Adrenal gland (tissue), 12 donors: Measurements from ENCODE around the gene COX6B1. TPM values are rescaled to one million over a fixed set of nuclear protein-coding genes. Genes with fewer than 3 reads are reported as not detected.

Source experiments
- DNase-seq, 7 donors: peaks; one replicate each; pipeline ENCODE4 v3.0.0-alpha.2; 2019 to 2020
- H3K27ac ChIP-seq, 5 donors: fragments of 200-600 bp; sonication (generic) in 4 of 5; 1 replicate in 3 of 5; 2 replicates in 2 of 5; pipeline versions ENCODE4 v1.5.1 to v1.8.0; 2016 to 2020; ENCODE audit warnings: mild to moderate bottlenecking in 1 of 5
- H3K27me3 ChIP-seq: fragments of 200-600 bp; 2 replicates; pipeline ENCODE4 v1.8.0; 2021
- H3K36me3 ChIP-seq, 2 donors: fragments of 200-600 bp; replicated peaks in 1 of 2; 1 replicate in 1 of 2; 2 replicates in 1 of 2; pipeline versions ENCODE4 v1.5.1 to v1.8.0; 2018 to 2022
- H3K4me1 ChIP-seq, 2 donors: fragments of 200-600 bp; replicated peaks in 1 of 2; 1 replicate in 1 of 2; 2 replicates in 1 of 2; pipeline versions ENCODE4 v1.5.1 to v1.8.0; 2018 to 2021
- H3K4me3 ChIP-seq, 4 donors: fragments of 200-600 bp; sonication (generic) in 3 of 4; one replicate each; pipeline ENCODE4 v1.5.1; 2016 to 2018
- H3K9me3 ChIP-seq, 3 donors: fragments of 200-600 bp; sonication (generic) in 1 of 3; replicated peaks in 1 of 3; 1 replicate in 2 of 3; 2 replicates in 1 of 3; pipeline versions ENCODE4 v1.5.1 to v1.8.0; 2016 to 2021
- CTCF ChIP-seq, 6 experiments: fragments of 450-650 bp in 4 of 6; fragments of 200-600 bp in 2 of 6; sonication (generic) in 1 of 6; IDR thresholded peaks; 1 replicate in 5 of 6; 2 replicates in 1 of 6; pipeline versions ENCODE4 v1.5.1 to v1.8.0; 2016 to 2021; ENCODE audit warnings: antibody characterized with exemption in 6 of 6, mild to moderate bottlenecking in 2 of 6, moderate library complexity in 1 of 6
- POLR2A ChIP-seq, 2 donors: fragments of 450-650 bp; IDR thresholded peaks; one replicate each; pipeline ENCODE4 v1.6.1; 2017; ENCODE audit warnings: antibody characterized with exemption in 2 of 2, mild to moderate bottlenecking in 2 of 2, moderate library complexity in 1 of 2
- WGBS, 4 donors: extraction: QIAGEN DNeasy Blood & Tissue Kit in 2 of 4; methylation state at CpG; one replicate each; pipeline versions ENCODE4 v1.1.5 to v1.1.7; 2013 to 2017; 5-methylcytosine and 5-hydroxymethylcytosine counted together
- intact Hi-C, 2 donors: fragments of 100-400 bp; cut with DNase I; formaldehyde crosslinking; loops; one replicate each; pipeline versions ENCODE4 v1.14.1 to v1.15.0; 2022 to 2023
- polyA plus RNA-seq, 3 donors: library from polyadenylated mRNA; stranded (reverse); fragments of 200-250 nt in 2 of 3; fragments of 350-450 nt in 1 of 3; fragmentation: Illumina TruSeq in 1 of 3; extraction: RNeasy Lipid Tissue Mini Kit (QIAGEN cat#74804) in 1 of 3; gene quantifications; one replicate each; pipeline ENCODE4 v1.2.3, GENCODE V29; 2013 to 2014
- total RNA-seq, 9 donors: library from RNA; depleted of rRNA in 4 of 9; stranded (reverse); fragments of >200 nt in 4 of 9; fragments of 120-200 nt in 1 of 9; fragmentation: NEBNext Ultra II Directional in 1 of 9; extraction: Animal tissue kit (Norgen Biotek cat#: 25700) in 1 of 9; gene quantifications; one replicate each; pipeline versions ENCODE4 v1.1.0 to v1.2.4, GENCODE V29; 2013 to 2023
- donor health status: healthy with polysubstance abuse.
- donor health status: Bipolar disorder and iron deficiency.
- donor health status: DM: yes; HTN: yes; CAD: no.
- donor health status: DM: no; HTN: no; CAD: no.
- donor health status: DM: no; HTN: no; CAD: no.
- donor health status: DM: yes; HTN: yes; CAD: no.

Gene COX6B1
- total and polyA plus RNA-seq, 12 donors, result 289 to 1,985 (median 530) TPM

DNA sequence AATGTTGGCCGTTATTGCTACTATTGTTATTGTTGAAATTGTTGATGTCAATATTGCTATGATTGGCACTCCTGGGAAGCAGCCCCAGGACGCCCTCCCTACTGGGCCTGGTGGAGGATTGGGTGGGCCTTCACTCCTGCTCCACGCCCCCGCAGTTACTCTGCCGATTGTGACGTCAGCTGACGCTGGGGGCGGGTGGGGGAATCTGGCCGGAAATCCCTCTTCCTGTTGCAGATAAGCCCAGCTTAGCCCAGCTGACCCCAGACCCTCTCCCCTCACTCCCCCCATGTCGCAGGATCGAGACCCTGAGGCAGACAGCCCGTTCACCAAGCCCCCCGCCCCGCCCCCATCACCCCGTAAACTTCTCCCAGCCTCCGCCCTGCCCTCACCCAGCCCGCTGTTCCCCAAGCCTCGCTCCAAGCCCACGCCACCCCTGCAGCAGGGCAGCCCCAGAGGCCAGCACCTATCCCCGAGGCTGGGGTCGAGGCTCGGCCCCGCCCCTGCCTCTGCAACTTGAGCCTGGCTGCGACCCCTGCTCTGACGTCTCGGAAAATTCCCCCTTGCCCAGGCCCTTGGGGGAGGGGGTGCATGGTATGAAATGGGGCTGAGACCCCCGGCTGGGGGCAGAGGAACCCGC is 6.5 kb upstream of the COX6B1 start, which contains the start of gene ETV2:
Gene ETV2 (plus strand): TSS at position 231 of the 637 bp plus-strand sequence. CDS start 716 bp downstream, outside the sequence.
- Histone ChIP-seq H3K4me3 (no peak within 1 kb of the TSS), H3K27me3 (no peaks in the 10 kb centered on the region), H3K4me1 (peaks cover 0 to 10% of the 10 kb centered on the region in 2 donors), H3K9me3 (no peaks in the 10 kb centered on the region), H3K27ac (peak within 1 kb of the TSS in 1 of 5 donors; percentile 56), H3K36me3 (peaks cover 0 to 18% of the 10 kb centered on the region in 2 donors)
- no peak for TF ChIP-seq POLR2A (IDR thresholded peaks at IDR 0.05)
- no peak for TF ChIP-seq CTCF (IDR thresholded peaks at IDR 0.05)
- DNase-seq, result peak in 3 of 7 donors; percentile 36 to 69 (median 50)
- 22 to 34% (median 27%) methylated on average over 3 to 28 of the region's 28 CpGs for WGBS, 4 donors
- intact Hi-C loops, result no loop called here

- Histone ChIP-seq H3K36me3 (peaks cover 0 to 11% of the 10 kb centered on the region in 2 donors), H3K27ac (peak overlapping the region in 1 of 5 donors; percentile 7), H3K4me1 (peaks cover under 1 to 10% of the 10 kb centered on the region in 2 donors), H3K9me3 (no peaks in the 10 kb centered on the region), H3K4me3 (no peak overlapping the region), H3K27me3 (no peaks in the 10 kb centered on the region)
- WGBS, 4 donors, result 81 to 84% (median 82%) methylated on average over 9 to 10 of the region's 10 CpGs
- intact Hi-C loops, result no loop called here
- TF ChIP-seq CTCF (IDR thresholded peaks at IDR 0.05) (no peak), POLR2A (IDR thresholded peaks at IDR 0.05) (no peak)
- no peak for DNase-seq
These were observed 5.8 kb upstream of the COX6B1 start for GRCh38 chr19:35642312-35642711.

DNA sequence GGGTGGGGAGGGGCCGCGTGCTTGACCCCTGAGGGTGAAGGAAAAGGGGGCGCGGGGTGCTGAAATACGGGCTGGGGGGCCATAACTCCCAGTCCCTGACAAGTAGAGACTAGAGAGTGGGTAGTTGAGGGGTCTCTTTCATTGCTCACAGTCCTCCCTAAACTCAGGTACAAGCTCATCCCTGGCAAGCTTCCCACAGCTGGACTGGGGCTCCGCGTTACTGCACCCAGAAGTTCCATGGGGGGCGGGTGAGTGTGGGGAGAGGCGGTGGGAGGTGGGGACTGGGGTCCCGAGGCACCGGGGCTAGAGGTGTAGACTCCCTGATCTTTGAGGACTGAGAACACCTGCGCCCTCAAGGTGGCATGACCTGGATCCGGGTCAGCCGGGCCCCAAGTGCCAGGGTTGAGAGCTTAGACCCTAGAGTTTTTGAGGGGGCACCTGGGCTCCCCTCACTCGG is 5.3 kb upstream of the COX6B1 start:
- Histone ChIP-seq H3K27me3 (no peaks in the 10 kb centered on the region), H3K36me3 (peaks cover 0 to 6% of the 10 kb centered on the region in 2 donors), H3K27ac (peak overlapping the region in 4 of 5 donors; percentile 73 to 92 (median 81)), H3K9me3 (no peaks in the 10 kb centered on the region), H3K4me1 (peaks cover 6 to 13% of the 10 kb centered on the region in 2 donors), H3K4me3 (peak overlapping the region in 2 of 4 donors; percentile 55 to 58)
- TF ChIP-seq POLR2A (IDR thresholded peaks at IDR 0.05), result no peak
- TF ChIP-seq CTCF (IDR thresholded peaks at IDR 0.05), result no peak
- intact Hi-C loops, result no loop called here
- peak in 4 of 7 donors; percentile 35 to 54 (median 42) for DNase-seq
- WGBS, 4 donors, result 20 to 75% (median 40%) methylated on average over 1 to 15 of the region's 15 CpGs

DNA sequence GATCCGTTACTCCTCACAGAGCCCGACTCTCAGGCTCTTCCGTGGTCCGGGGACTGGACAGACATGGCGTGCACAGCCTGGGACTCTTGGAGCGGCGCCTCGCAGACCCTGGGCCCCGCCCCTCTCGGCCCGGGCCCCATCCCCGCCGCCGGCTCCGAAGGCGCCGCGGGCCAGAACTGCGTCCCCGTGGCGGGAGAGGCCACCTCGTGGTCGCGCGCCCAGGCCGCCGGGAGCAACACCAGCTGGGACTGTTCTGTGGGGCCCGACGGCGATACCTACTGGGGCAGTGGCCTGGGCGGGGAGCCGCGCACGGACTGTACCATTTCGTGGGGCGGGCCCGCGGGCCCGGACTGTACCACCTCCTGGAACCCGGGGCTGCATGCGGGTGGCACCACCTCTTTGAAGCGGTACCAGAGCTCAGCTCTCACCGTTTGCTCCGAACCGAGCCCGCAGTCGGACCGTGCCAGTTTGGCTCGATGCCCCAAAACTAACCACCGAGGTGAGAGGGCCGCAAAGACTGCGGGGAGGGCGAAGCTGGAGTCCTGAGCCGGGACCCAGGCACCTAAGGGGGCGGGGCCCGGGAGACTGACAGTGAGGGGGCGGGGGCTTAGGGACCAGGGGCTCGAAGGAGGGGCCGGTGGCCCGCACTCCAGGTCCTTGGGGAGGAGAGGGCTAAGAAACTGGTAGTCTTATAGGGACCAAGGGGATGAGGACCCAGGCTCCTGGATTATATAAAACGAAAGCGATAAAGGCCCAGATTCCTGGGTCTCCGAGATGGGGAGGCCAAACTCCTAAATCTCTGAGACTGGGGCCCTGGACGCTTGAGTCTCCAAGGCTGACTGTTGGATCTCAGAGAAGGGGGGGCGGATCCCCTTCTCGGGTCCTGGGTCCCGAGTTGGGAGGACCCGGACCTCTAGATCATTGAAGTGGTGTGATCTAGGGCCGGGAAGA is 4.6 kb upstream of the COX6B1 start:
- H3K4me3 ChIP-seq, result peak overlapping the region in 3 of 4 donors; percentile 42 to 58 (median 55)
- peak overlapping the region; percentile 73 to 92 (median 81) for H3K27ac ChIP-seq
- H3K4me1 ChIP-seq, result peaks cover 6 to 13% of the 10 kb centered on the region in 2 donors
- intact Hi-C loops, result no loop called here
- no peaks in the 10 kb centered on the region for H3K36me3 ChIP-seq
- WGBS, 4 donors, result 0 to 3% (median 2%) methylated on average over 5 to 69 of the region's 69 CpGs
- no peaks in the 10 kb centered on the region for H3K27me3 ChIP-seq
- TF ChIP-seq CTCF (IDR thresholded peaks at IDR 0.05), result no peak
- TF ChIP-seq POLR2A (IDR thresholded peaks at IDR 0.05), result peak; percentile 78 to 85
- peak; percentile 83 to 90 (median 86) for DNase-seq
- H3K9me3 ChIP-seq, result no peaks in the 10 kb centered on the region
